GM10248 (cell line): Measurements from ENCODE around the gene MCF2.

ENCODE experiments used
- CTCF ChIA-PET: fragments of 300-600 bp; sonication (Branson Sonifier 250); formaldehyde crosslinking; extraction: SDS; loops from one replicate; lab custom pipeline; 2021; ENCODE audit warnings: antibody characterized with exemption; lab: Yijun Ruan, JAX
- POLR2A ChIA-PET: fragments of 350-650 bp; sonication (Branson Sonifier 250); formaldehyde crosslinking; extraction: SDS; loops from one replicate; lab custom pipeline; 2020; ENCODE audit warnings: antibody characterized with exemption; lab: Yijun Ruan, JAX
- DNase-seq: peaks from one replicate; pipeline ENCODE4 v3.0.0; 2012; ENCODE audit errors: extremely low spot score
- CTCF ChIP-seq: IDR thresholded peaks from 2 replicates; pipeline ENCODE4 v1.5.1; 2012; ENCODE audit warnings: mild to moderate bottlenecking, low read depth; ENCODE audit errors: extremely low read depth, missing control alignments, control extremely low read depth

Gene MCF2

GRCh38 chrX:139543920-139544319 lies 164.0 kb downstream of the MCF2 start:
- POLR2A ChIA-PET: no interaction called here
- no peak for DNase-seq
- CTCF ChIA-PET: no interaction called here
- TF ChIP-seq CTCF: no peak

GRCh38 chrX:139542652-139543051 lies 165.3 kb downstream of the MCF2 start:
- TF ChIP-seq CTCF: no peak
- CTCF ChIA-PET: no interaction called here
- POLR2A ChIA-PET: no interaction called here
- no peak for DNase-seq

GRCh38 chrX:139538907-139539790 lies 168.8 kb downstream of the MCF2 start:
- no peak for DNase-seq
- ChIA-PET POLR2A (no interaction called here), CTCF (no interaction called here)
- no peak for TF ChIP-seq CTCF

- ChIA-PET CTCF (no interaction called here), POLR2A (no interaction called here)
- no peak for TF ChIP-seq CTCF
- no peak for DNase-seq
These were observed 174.5 kb downstream of the MCF2 start for GRCh38 chrX:139533444-139533843.

- DNase-seq: no peak
- ChIA-PET POLR2A (no interaction called here), CTCF (no interaction called here)
- TF ChIP-seq CTCF: no peak
These were observed 175.1 kb downstream of the MCF2 start for GRCh38 chrX:139532834-139533233.
